ENCODE results near the gene NCAPD2.

NCAPD2 gene

GRCh38 chr12:6533923-6534694 lies 40.2 kb downstream of the NCAPD2 start, which contains the start of gene GAPDH:
GAPDH (plus strand) TSS chr12:6534517; CDS start chr12:6534833, 316 bp downstream.
- TF ChIP-seq CTCF (IDR thresholded peaks at IDR 0.05), result no peak

- no peak for TF ChIP-seq CTCF (IDR thresholded peaks at IDR 0.05)
Observed at GRCh38 chr12:6534695-6534944, 40.7 kb downstream of the NCAPD2 start.

GRCh38 chr12:6534945-6535696 lies 41.2 kb downstream of the NCAPD2 start:
- TF ChIP-seq CTCF (IDR thresholded peaks at IDR 0.05), result no peak

GRCh38 chr12:6535697-6535946 lies 41.7 kb downstream of the NCAPD2 start:
- TF ChIP-seq CTCF (IDR thresholded peaks at IDR 0.05), result no peak

GRCh38 chr12:6535960-6536847 lies 42.3 kb downstream of the NCAPD2 start:
- TF ChIP-seq CTCF (IDR thresholded peaks at IDR 0.05), result no peak

GRCh38 chr12:6536894-6537579 lies 43.1 kb downstream of the NCAPD2 start:
- TF ChIP-seq CTCF (IDR thresholded peaks at IDR 0.05), result no peak
